ENCODE measurements around the gene KRTAP4-11.
"Not testable (repeated sequence)": the region's sequence is repeated elsewhere in the genome, so short reads cannot be mapped to it uniquely, and the experiment has no call there.

DNA sequence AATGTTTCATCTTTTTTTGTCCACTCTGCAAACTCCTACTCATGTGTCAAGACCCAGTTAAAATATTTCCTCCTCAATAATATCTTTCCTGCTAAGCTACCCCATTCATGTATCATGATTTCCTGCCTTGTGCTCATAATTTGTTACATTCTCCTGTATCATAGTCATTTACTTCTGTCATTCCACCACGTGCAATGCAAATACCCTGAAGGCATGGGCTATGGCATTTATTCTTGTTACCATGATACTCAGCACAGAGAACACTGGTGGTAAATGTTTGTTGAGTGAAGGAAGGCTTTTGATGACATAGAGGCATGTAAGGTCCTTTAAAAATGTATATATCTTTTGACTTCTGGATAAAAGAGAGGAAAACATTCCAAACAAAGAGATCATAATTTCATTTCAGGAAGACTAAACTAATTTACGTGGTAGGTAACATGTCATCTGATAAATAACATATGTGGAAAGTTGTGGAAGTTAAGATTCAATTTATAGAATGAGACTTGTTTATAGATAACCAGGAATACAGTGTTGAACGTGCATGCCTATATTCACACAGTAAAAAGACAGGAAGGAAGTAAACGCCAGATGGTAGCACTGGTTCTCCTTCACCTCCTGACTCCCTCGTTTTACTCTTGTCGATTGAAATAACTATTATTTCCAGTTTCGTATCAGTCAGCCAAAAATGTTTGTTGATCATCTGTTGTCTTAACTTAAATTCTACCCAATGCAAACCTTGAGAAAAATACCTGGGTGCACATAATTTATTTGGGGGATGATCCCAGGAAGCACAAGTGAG, 18.3 kb downstream of the KRTAP4-11 start:
- TF ChIP-seq, protein P1, sequence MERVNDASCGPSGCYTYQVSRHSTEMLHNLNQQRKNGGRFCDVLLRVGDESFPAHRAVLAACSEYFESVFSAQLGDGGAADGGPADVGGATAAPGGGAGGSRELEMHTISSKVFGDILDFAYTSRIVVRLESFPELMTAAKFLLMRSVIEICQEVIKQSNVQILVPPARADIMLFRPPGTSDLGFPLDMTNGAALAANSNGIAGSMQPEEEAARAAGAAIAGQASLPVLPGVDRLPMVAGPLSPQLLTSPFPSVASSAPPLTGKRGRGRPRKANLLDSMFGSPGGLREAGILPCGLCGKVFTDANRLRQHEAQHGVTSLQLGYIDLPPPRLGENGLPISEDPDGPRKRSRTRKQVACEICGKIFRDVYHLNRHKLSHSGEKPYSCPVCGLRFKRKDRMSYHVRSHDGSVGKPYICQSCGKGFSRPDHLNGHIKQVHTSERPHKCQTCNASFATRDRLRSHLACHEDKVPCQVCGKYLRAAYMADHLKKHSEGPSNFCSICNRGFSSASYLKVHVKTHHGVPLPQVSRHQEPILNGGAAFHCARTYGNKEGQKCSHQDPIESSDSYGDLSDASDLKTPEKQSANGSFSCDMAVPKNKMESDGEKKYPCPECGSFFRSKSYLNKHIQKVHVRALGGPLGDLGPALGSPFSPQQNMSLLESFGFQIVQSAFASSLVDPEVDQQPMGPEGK (CRISPR knock-in tag; IDR thresholded peaks at IDR 0.05; ENCODE audit: borderline replicate concordance) = not testable (repeated sequence)
- not testable (repeated sequence) for TF ChIP-seq ISL1 (CRISPR knock-in tag; IDR thresholded peaks at IDR 0.05); ZNF565 (CRISPR knock-in tag; conservative IDR thresholded peaks at IDR 0.05; ENCODE audit: low read depth); ESRRG (CRISPR knock-in tag; IDR thresholded peaks at IDR 0.05); TCF4 (CRISPR knock-in tag; IDR thresholded peaks at IDR 0.05; ENCODE audit: borderline replicate concordance); GLIS3 (CRISPR knock-in tag; IDR thresholded peaks at IDR 0.05); RARB (CRISPR knock-in tag; IDR thresholded peaks at IDR 0.05); CSDC2 (CRISPR knock-in tag; IDR thresholded peaks at IDR 0.05); ZFP30 (CRISPR knock-in tag; IDR thresholded peaks at IDR 0.05); OSR1 (CRISPR knock-in tag; IDR thresholded peaks at IDR 0.05)
- TF ChIP-seq, protein P2, sequence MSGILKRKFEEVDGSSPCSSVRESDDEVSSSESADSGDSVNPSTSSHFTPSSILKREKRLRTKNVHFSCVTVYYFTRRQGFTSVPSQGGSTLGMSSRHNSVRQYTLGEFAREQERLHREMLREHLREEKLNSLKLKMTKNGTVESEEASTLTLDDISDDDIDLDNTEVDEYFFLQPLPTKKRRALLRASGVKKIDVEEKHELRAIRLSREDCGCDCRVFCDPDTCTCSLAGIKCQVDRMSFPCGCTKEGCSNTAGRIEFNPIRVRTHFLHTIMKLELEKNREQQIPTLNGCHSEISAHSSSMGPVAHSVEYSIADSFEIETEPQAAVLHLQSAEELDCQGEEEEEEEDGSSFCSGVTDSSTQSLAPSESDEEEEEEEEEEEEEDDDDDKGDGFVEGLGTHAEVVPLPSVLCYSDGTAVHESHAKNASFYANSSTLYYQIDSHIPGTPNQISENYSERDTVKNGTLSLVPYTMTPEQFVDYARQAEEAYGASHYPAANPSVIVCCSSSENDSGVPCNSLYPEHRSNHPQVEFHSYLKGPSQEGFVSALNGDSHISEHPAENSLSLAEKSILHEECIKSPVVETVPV (CRISPR knock-in tag; IDR thresholded peaks at IDR 0.05) = not testable (repeated sequence)
- TF ChIP-seq, protein P3, sequence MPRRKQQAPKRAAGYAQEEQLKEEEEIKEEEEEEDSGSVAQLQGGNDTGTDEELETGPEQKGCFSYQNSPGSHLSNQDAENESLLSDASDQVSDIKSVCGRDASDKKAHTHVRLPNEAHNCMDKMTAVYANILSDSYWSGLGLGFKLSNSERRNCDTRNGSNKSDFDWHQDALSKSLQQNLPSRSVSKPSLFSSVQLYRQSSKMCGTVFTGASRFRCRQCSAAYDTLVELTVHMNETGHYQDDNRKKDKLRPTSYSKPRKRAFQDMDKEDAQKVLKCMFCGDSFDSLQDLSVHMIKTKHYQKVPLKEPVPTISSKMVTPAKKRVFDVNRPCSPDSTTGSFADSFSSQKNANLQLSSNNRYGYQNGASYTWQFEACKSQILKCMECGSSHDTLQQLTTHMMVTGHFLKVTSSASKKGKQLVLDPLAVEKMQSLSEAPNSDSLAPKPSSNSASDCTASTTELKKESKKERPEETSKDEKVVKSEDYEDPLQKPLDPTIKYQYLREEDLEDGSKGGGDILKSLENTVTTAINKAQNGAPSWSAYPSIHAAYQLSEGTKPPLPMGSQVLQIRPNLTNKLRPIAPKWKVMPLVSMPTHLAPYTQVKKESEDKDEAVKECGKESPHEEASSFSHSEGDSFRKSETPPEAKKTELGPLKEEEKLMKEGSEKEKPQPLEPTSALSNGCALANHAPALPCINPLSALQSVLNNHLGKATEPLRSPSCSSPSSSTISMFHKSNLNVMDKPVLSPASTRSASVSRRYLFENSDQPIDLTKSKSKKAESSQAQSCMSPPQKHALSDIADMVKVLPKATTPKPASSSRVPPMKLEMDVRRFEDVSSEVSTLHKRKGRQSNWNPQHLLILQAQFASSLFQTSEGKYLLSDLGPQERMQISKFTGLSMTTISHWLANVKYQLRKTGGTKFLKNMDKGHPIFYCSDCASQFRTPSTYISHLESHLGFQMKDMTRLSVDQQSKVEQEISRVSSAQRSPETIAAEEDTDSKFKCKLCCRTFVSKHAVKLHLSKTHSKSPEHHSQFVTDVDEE (CRISPR knock-in tag; IDR thresholded peaks at IDR 0.05) = not testable (repeated sequence)
- TF ChIP-seq, protein P4, sequence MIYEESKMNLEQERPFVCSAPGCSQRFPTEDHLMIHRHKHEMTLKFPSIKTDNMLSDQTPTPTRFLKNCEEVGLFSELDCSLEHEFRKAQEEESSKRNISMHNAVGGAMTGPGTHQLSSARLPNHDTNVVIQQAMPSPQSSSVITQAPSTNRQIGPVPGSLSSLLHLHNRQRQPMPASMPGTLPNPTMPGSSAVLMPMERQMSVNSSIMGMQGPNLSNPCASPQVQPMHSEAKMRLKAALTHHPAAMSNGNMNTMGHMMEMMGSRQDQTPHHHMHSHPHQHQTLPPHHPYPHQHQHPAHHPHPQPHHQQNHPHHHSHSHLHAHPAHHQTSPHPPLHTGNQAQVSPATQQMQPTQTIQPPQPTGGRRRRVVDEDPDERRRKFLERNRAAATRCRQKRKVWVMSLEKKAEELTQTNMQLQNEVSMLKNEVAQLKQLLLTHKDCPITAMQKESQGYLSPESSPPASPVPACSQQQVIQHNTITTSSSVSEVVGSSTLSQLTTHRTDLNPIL (CRISPR knock-in tag; IDR thresholded peaks at IDR 0.05; ENCODE audit: low read depth) = not testable (repeated sequence)
